A549 (cell line): Measurements from ENCODE around the gene MYLK4. TPM values are rescaled to one million over a fixed set of nuclear protein-coding genes. Genes with fewer than 3 reads are reported as not detected.

Experiments used
- ATAC-seq, 2 experiments: fragments of 200-7000 bp in 1 of 2; fragments of >200 bp in 1 of 2; cut with Nextera tagmentation in 1 of 2; cut with Tn5 transposase in 1 of 2; 3 replicates each; pipeline versions ENCODE4 v1.8.0 to v1.9.1; 2018 to 2020; ENCODE audit warnings: mild to moderate bottlenecking in 1 of 2, moderate library complexity in 1 of 2
- CTCF ChIA-PET: fragments of 300-600 bp; sonication (Branson Sonifier 250); formaldehyde crosslinking; extraction: SDS; loops from one replicate; lab custom pipeline; 2021; ENCODE audit warnings: antibody characterized with exemption, inconsistent platforms; lab: Yijun Ruan, JAX
- POLR2A ChIA-PET: fragments of 350-600 bp; formaldehyde crosslinking; extraction: SDS; loops from one replicate; lab custom pipeline; 2021; ENCODE audit warnings: antibody characterized with exemption, inconsistent platforms; lab: Yijun Ruan, JAX
- DNase-seq, 2 experiments: peaks; one replicate each; pipeline versions ENCODE4 v3.0.0 to v3.0.0-alpha.2; 2011 to 2016; ENCODE audit warnings: low read depth in 1 of 2, low spot score in 1 of 2
- FAIRE-seq: peaks from 2 replicates; lab custom pipeline; 2011; peaks lifted over from hg19 to GRCh38; lab: Jason Lieb, UNC
- H3K27ac ChIP-seq, 2 experiments: fragments of >200 bp; sonication (Bioruptor Twin); formaldehyde crosslinking; 3 replicates each; pipeline ENCODE4 v1.5.1; 2016 to 2017
- H3K4me1 ChIP-seq: fragments of >200 bp; sonication (Bioruptor Twin); formaldehyde crosslinking; 3 replicates; pipeline ENCODE4 v1.6.1; 2016
- H3K4me2 ChIP-seq: fragments of >200 bp; sonication (Bioruptor Twin); formaldehyde crosslinking; 3 replicates; pipeline ENCODE4 v1.6.1; 2016
- H3K4me3 ChIP-seq: fragments of >200 bp; sonication (Bioruptor Twin); formaldehyde crosslinking; 3 replicates; pipeline ENCODE4 v1.5.1; 2016
- H3K9me3 ChIP-seq: fragments of >200 bp; sonication (Bioruptor Twin); formaldehyde crosslinking; 3 replicates; pipeline ENCODE4 v1.6.1; 2016
- CHD2 ChIP-seq: fragments of 150-350 bp; IDR thresholded peaks from 2 replicates; pipeline ENCODE4 v1.6.1; 2014; ENCODE audit warnings: low read length; ENCODE audit not compliant: partially characterized antibody
- CTCF ChIP-seq: fragments of >200 bp; sonication (Bioruptor Twin); formaldehyde crosslinking; IDR thresholded peaks from 3 replicates; pipeline ENCODE4 v1.5.1; 2016
- E2F6 ChIP-seq: IDR thresholded peaks from 2 replicates; pipeline ENCODE4 v1.6.1; 2012; ENCODE audit warnings: low read depth, borderline replicate concordance
- EHMT2 ChIP-seq: fragments of 200-600 bp; sonication (generic); IDR thresholded peaks from 2 replicates; pipeline ENCODE4 v1.6.1; 2016; ENCODE audit warnings: antibody characterized with exemption, low read depth, mild to moderate bottlenecking, moderate library complexity
- FOSL2 ChIP-seq, 2 experiments: fragments of 450-650 bp in 1 of 2; fragments of >200 bp in 1 of 2; sonication (Bioruptor Twin) in 1 of 2; formaldehyde crosslinking; IDR thresholded peaks; 2 replicates each; pipeline versions ENCODE4 v1.5.0 to v1.6.1; 2016 to 2020; ENCODE audit warnings: mild to moderate bottlenecking in 1 of 2, moderate library complexity in 1 of 2
- HOXB13 ChIP-seq: fragments of 250-450 bp; sonication (Bioruptor Pico); IDR thresholded peaks from 2 replicates; pipeline ENCODE4 v1.5.0; 2020; ENCODE audit warnings: low read depth, mild to moderate bottlenecking, moderate library complexity
- JUN ChIP-seq, 2 experiments: fragments of >200 bp; sonication (Bioruptor Twin); formaldehyde crosslinking; IDR thresholded peaks; 2 replicates in 1 of 2; 3 replicates in 1 of 2; pipeline ENCODE4 v1.6.1; 2016 to 2017
- MAFK ChIP-seq: fragments of 450-650 bp; IDR thresholded peaks from 2 replicates; pipeline ENCODE4 v1.6.1; 2014; ENCODE audit not compliant: partially characterized antibody
- MAZ ChIP-seq: fragments of 150-350 bp; IDR thresholded peaks from 2 replicates; pipeline ENCODE4 v1.6.1; 2014; ENCODE audit warnings: antibody characterized with exemption, low read depth, low read length, borderline replicate concordance
- RCOR1 ChIP-seq: fragments of 150-350 bp; IDR thresholded peaks from 2 replicates; pipeline ENCODE4 v1.6.1; 2014; ENCODE audit warnings: antibody characterized with exemption, low read length, low read depth
- SMC3 ChIP-seq: fragments of >200 bp; sonication (Bioruptor Twin); formaldehyde crosslinking; IDR thresholded peaks from 3 replicates; pipeline ENCODE4 v1.6.1; 2018; ENCODE audit warnings: inconsistent platforms
- TFCP2L1 ChIP-seq: fragments of 250-450 bp; sonication (Bioruptor Pico); IDR thresholded peaks from 2 replicates; pipeline ENCODE4 v1.5.0; 2021; ENCODE audit warnings: mild to moderate bottlenecking
- ZC3H11A ChIP-seq: fragments of 450-650 bp; IDR thresholded peaks from 2 replicates; pipeline ENCODE4 v1.6.1; 2014; ENCODE audit warnings: antibody characterized with exemption, mild to moderate bottlenecking
- ZFP36 ChIP-seq: fragments of 450-650 bp; IDR thresholded peaks from 2 replicates; pipeline ENCODE4 v1.6.1; 2014; ENCODE audit warnings: borderline replicate concordance; ENCODE audit not compliant: partially characterized antibody
- ZNF302 ChIP-seq: fragments of 250-450 bp; sonication (Bioruptor Pico); IDR thresholded peaks from 2 replicates; pipeline ENCODE4 v1.9.0; 2021; ENCODE audit warnings: inconsistent platforms, mild to moderate bottlenecking, moderate library complexity
- WGBS: methylation state at CpG from one replicate; pipeline ENCODE4 v1.1.6; 2017; ENCODE audit errors: missing lambda C conversion rate; 5-methylcytosine and 5-hydroxymethylcytosine counted together
- polyA plus RNA-seq, 4 experiments: library from polyadenylated mRNA; depleted of rRNA in 3 of 4; stranded (reverse); fragments of >200 nt; fragmentation: RNase III in 1 of 4; extraction: RNeasy Plus Mini Kit Qiagen cat#74134 plus additional on column Dnase treatment in 1 of 4; gene quantifications; 2 replicates in 3 of 4; 3 replicates in 1 of 4; pipeline ENCODE4 v1.2.3, GENCODE V29; 2011 to 2017
- TF ChIP-seq, protein P1 (sequence below): fragments of 250-450 bp; sonication (Bioruptor Pico); IDR thresholded peaks from 2 replicates; pipeline ENCODE4 v1.5.0; 2020; ENCODE audit warnings: low read depth, mild to moderate bottlenecking, moderate library complexity
- TF ChIP-seq, protein P2 (sequence below): fragments of 200-600 bp; sonication (generic); IDR thresholded peaks from 2 replicates; pipeline ENCODE4 v1.6.1; 2016; ENCODE audit warnings: antibody characterized with exemption, mild to moderate bottlenecking, moderate library complexity

The MYLK4 gene
- polyA plus RNA-seq, 2 of the 4 experiments (the other 2 are of a cell fraction), result 0.14 to 0.21 TPM

- 44% methylated on average over 3 of the region's 3 CpGs for WGBS
- H3K27ac ChIP-seq, result no peak overlapping the region
- ATAC-seq (no peak), FAIRE-seq (no peak), DNase-seq (no peak)
- ChIA-PET POLR2A (interaction anchor here (0.6 kb wide), 1 partner anchor 191 kb away, joined by 3 read pairs; no protein-coding TSS in a partner anchor), CTCF (interaction anchor here (0.6 to 5.6 kb wide), 21 partner anchors 9 to 739 kb away, joined by 3 to 65 read pairs (median 3); partner anchors contain the start of genes MYLK4, SERPINB1 and WRNIP1)
- no peaks in the 10 kb centered on the region for H3K9me3 ChIP-seq
- no peak overlapping the region for H3K4me2 ChIP-seq
- H3K4me1 ChIP-seq, result no peaks in the 10 kb centered on the region
- TF ChIP-seq TFCP2L1 (no peak), ZNF302 (CRISPR knock-in tag) (no peak), HOXB13 (CRISPR knock-in tag) (no peak), EHMT2 (no peak), ZFP36 (no peak), CTCF (no peak), E2F6 (no peak), ZC3H11A (no peak), CHD2 (no peak)
- no peak overlapping the region for H3K4me3 ChIP-seq
Observed at GRCh38 chr6:2737885-2738284, 12.8 kb downstream of the MYLK4 start.

GRCh38 chr6:2734488-2735166 lies 16.1 kb downstream of the MYLK4 start:
- TF ChIP-seq SMC3, result no peak
- peak; percentile 2 for TF ChIP-seq MAFK
- TF ChIP-seq TFCP2L1, result no peak
- TF ChIP-seq MAZ, result no peak
- TF ChIP-seq FOSL2 (IDR thresholded peaks at IDR 0.05), result no peak
- no peak for TF ChIP-seq FOSL2 (CRISPR knock-in tag; IDR thresholded peaks at IDR 0.05)
- TF ChIP-seq, all 56 proteins: peak for 1
- Histone ChIP-seq H3K4me3 (no peak overlapping the region), H3K27ac (no peak overlapping the region), H3K4me2 (no peak overlapping the region), H3K9me3 (no peaks in the 10 kb centered on the region), H3K4me1 (0 out of 3 replicates have a peak, but pooled peaks cover 4% of the 10 kb centered on the region)
- WGBS, result 72% methylated on average over 2 of the region's 2 CpGs
- FAIRE-seq, result no peak
- POLR2A ChIA-PET, result no interaction called here
- CTCF ChIA-PET, result interaction anchor here (2.6 kb wide), 1 partner anchor 15 kb away, joined by 18 read pairs; the partner anchor contains the start of gene MYLK4
- no peak for DNase-seq
- ATAC-seq, result no peak

DNA sequence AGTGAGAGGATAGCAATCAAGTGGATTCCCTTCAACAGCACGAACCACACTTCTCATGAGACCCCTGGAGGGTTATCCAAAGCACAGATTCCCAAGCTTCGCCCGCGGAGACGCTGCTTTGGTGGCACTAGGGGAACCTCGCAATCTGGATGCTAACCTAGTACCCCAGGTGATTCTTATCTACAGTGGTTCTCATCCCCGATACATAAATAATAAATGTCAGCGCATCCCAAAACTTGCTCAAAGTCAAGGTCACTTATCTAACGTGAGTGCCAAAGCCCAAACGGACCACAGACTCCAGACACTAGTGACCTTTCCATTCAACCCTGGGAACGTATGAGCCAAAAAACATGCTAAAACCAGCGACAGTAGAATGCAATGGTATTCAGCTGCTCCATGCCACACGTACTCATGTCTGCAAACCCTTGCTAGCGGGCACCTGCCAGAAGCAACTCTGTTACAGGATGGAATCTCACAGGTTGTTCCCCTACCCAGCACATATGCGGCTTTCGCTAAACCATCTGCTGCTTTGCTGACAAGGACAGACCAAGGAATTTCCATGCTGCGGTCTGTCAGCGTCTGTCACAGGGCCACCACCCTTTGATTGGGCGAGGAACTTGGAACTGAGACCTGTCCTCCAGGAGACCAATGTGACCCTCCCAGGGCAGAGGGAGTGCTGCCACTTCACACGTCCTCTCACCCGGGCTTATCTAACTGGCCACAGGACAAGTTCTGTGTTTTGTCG lies 16.8 kb downstream of the MYLK4 start:
- 86% methylated on average over 22 of the region's 22 CpGs for WGBS
- CTCF ChIA-PET, result interaction anchor here (1.1 to 2.5 kb wide), 2 partner anchors 11 to 16 kb away, joined by 3 to 16 read pairs; partner anchors contain the start of gene MYLK4
- ATAC-seq (no peak), DNase-seq (no peak), FAIRE-seq (no peak)
- POLR2A ChIA-PET, result no interaction called here
- no peak for TF ChIP-seq RCOR1
- no peak overlapping the region for H3K4me2 ChIP-seq
- H3K9me3 ChIP-seq, result no peaks in the 10 kb centered on the region
- H3K4me3 ChIP-seq, result no peak overlapping the region
- H3K27ac ChIP-seq, result no peak overlapping the region
- 0 out of 3 replicates have a peak, but pooled peaks cover 4% of the 10 kb centered on the region for H3K4me1 ChIP-seq

DNA sequence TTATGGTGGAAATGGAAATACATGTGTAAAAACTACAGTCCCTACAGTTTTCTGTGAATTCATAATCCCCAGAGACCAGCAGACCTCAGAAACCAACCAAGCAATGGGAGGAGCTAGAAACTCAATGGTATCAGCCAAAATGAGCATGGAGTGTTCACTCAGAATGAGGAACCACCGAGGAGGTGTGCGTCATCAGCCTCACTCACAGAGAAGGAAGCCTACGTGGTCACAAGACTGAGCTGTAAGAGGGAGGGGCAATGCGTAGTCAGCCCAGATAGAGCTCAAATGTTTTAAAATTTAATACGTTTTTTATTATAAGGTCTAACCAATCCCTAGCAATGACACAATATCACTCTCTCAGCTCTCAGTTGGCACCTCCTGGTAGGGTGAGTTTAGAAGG lies 17.4 kb downstream of the MYLK4 start:
- FAIRE-seq, result no peak

More for the DNA sequence above, 17.4 kb downstream of the MYLK4 start:
- ATAC-seq (no peak), DNase-seq (no peak)
- Histone ChIP-seq H3K9me3 (no peaks in the 10 kb centered on the region), H3K4me1 (0 out of 3 replicates have a peak, but pooled peaks cover 4% of the 10 kb centered on the region), H3K27ac (no peak overlapping the region), H3K4me2 (no peak overlapping the region), H3K4me3 (no peak overlapping the region)
- CTCF ChIA-PET, result interaction anchor here (1.1 to 2.5 kb wide), 2 partner anchors 10 to 17 kb away, joined by 3 to 16 read pairs; partner anchors contain the start of gene MYLK4
- WGBS, result 77% methylated on average over 5 of the region's 5 CpGs
- POLR2A ChIA-PET, result no interaction called here
- TF ChIP-seq, protein P1, sequence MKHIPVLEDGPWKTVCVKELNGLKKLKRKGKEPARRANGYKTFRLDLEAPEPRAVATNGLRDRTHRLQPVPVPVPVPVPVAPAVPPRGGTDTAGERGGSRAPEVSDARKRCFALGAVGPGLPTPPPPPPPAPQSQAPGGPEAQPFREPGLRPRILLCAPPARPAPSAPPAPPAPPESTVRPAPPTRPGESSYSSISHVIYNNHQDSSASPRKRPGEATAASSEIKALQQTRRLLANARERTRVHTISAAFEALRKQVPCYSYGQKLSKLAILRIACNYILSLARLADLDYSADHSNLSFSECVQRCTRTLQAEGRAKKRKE (CRISPR knock-in tag), result no peak
- TF ChIP-seq, protein P2, sequence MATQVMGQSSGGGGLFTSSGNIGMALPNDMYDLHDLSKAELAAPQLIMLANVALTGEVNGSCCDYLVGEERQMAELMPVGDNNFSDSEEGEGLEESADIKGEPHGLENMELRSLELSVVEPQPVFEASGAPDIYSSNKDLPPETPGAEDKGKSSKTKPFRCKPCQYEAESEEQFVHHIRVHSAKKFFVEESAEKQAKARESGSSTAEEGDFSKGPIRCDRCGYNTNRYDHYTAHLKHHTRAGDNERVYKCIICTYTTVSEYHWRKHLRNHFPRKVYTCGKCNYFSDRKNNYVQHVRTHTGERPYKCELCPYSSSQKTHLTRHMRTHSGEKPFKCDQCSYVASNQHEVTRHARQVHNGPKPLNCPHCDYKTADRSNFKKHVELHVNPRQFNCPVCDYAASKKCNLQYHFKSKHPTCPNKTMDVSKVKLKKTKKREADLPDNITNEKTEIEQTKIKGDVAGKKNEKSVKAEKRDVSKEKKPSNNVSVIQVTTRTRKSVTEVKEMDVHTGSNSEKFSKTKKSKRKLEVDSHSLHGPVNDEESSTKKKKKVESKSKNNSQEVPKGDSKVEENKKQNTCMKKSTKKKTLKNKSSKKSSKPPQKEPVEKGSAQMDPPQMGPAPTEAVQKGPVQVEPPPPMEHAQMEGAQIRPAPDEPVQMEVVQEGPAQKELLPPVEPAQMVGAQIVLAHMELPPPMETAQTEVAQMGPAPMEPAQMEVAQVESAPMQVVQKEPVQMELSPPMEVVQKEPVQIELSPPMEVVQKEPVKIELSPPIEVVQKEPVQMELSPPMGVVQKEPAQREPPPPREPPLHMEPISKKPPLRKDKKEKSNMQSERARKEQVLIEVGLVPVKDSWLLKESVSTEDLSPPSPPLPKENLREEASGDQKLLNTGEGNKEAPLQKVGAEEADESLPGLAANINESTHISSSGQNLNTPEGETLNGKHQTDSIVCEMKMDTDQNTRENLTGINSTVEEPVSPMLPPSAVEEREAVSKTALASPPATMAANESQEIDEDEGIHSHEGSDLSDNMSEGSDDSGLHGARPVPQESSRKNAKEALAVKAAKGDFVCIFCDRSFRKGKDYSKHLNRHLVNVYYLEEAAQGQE, result no peak
- no peak for TF ChIP-seq JUN (IDR thresholded peaks at IDR 0.05)
